Effector memory CD8-positive, alpha-beta T cell (primary cell): Measurements from ENCODE around the gene DHRS3.
"Not testable (repeated sequence)": the region's sequence is repeated elsewhere in the genome, so short reads cannot be mapped to it uniquely, and the experiment has no call there.

Experiments
- ATAC-seq: fragments of 150-1000 bp; cut with Tn5 transposase; replicated peaks from 2 replicates; pipeline ENCODE4 v1.10.0; 2021; ENCODE audit warnings: mild to moderate bottlenecking, moderate library complexity
- DNase-seq, 3 experiments: peaks; one replicate each; pipeline ENCODE4 v3.0.0; 2021
- H3K27ac Mint-ChIP-seq, 2 donors: one replicate each; pipeline ENCODE4 v1.8.0; 2022; ENCODE audit warnings: mild to moderate bottlenecking in 2 of 2, mixed read lengths in 2 of 2, moderate library complexity in 2 of 2
- H3K27me3 Mint-ChIP-seq, 2 donors: one replicate each; pipeline ENCODE4 v1.8.0; 2022; ENCODE audit warnings: mixed read lengths in 2 of 2
- H3K36me3 Mint-ChIP-seq: one replicate; pipeline ENCODE4 v1.8.0; 2022; ENCODE audit warnings: mild to moderate bottlenecking, moderate library complexity, mixed read lengths; ENCODE audit not compliant: insufficient read depth
- H3K4me1 Mint-ChIP-seq, 2 donors: one replicate each; pipeline ENCODE4 v1.8.0; 2022; ENCODE audit warnings: low read depth in 2 of 2, mixed read lengths in 2 of 2
- H3K4me3 Mint-ChIP-seq, 2 donors: one replicate each; pipeline ENCODE4 v1.8.0; 2022; ENCODE audit warnings: mild to moderate bottlenecking in 2 of 2, mixed read lengths in 2 of 2, moderate library complexity in 2 of 2
- H3K9me3 Mint-ChIP-seq, 2 donors: one replicate each; pipeline ENCODE4 v1.8.0; 2022; ENCODE audit warnings: mixed read lengths in 2 of 2

The DHRS3 gene

DNA sequence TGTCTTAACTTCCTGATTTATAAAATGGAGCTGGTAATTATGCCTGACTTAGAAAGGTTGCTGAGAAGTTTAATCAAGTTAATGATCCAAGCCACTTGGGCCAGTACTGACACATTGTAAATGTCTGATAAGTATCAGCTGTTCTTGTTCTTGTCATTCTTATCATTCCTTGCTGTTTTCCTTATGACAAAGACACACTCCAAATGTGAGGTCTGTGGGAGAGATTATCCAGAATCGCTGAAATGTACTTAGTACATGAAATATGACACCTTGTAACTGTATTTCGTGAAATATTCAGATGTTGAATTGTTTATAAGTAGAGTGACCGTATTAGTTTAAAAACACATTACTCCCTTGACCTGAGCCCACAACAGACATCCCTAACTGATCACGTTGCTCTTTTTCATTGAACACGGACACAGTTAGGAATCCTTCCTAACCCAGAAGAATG lies 32.0 kb upstream of the DHRS3 start:
- H3K4me1 Mint-ChIP-seq, result no peaks in the 10 kb centered on the region
- peaks cover 33 to 73% of the 10 kb centered on the region in 2 donors for H3K27me3 Mint-ChIP-seq
- DNase-seq (no peak), ATAC-seq (no peak)
- H3K36me3 Mint-ChIP-seq, result no peaks in the 10 kb centered on the region
- H3K9me3 Mint-ChIP-seq, result no peaks in the 10 kb centered on the region
- H3K4me3 Mint-ChIP-seq, result no peak overlapping the region
- no peak overlapping the region for H3K27ac Mint-ChIP-seq

- Mint-ChIP-seq H3K27me3 (peaks cover 40 to 81% of the 10 kb centered on the region in 2 donors), H3K4me3 (no peak overlapping the region), H3K36me3 (no peaks in the 10 kb centered on the region), H3K9me3 (no peaks in the 10 kb centered on the region), H3K27ac (peak overlapping the region in 1 of 2 donors; percentile 35), H3K4me1 (no peaks in the 10 kb centered on the region)
- DNase-seq (no peak), ATAC-seq (peak; percentile 8)
Measured at GRCh38 chr1:12648741-12649140, 30.7 kb upstream of the DHRS3 start.

GRCh38 chr1:12645401-12645800 lies 27.4 kb upstream of the DHRS3 start:
- H3K36me3 Mint-ChIP-seq, H3K4me1 Mint-ChIP-seq, H3K9me3 Mint-ChIP-seq, DNase-seq, H3K4me3 Mint-ChIP-seq, ATAC-seq: not testable (repeated sequence)
- Mint-ChIP-seq H3K27ac (peak overlapping the region in 1 of 2 donors; percentile 59), H3K27me3 (peaks cover 30 to 51% of the 10 kb centered on the region in 2 donors)

- H3K4me1 Mint-ChIP-seq, result no peaks in the 10 kb centered on the region
- peaks cover 8 to 10% of the 10 kb centered on the region in 2 donors for H3K9me3 Mint-ChIP-seq
- no peak for ATAC-seq
- no peaks in the 10 kb centered on the region for H3K36me3 Mint-ChIP-seq
- no peak for DNase-seq
- H3K27me3 Mint-ChIP-seq, result peaks cover 27 to 45% of the 10 kb centered on the region in 2 donors
- no peak overlapping the region for H3K4me3 Mint-ChIP-seq
- H3K27ac Mint-ChIP-seq, result peak overlapping the region in 1 of 2 donors; percentile 59
Measured at GRCh38 chr1:12644829-12645228, 26.8 kb upstream of the DHRS3 start.

DNA sequence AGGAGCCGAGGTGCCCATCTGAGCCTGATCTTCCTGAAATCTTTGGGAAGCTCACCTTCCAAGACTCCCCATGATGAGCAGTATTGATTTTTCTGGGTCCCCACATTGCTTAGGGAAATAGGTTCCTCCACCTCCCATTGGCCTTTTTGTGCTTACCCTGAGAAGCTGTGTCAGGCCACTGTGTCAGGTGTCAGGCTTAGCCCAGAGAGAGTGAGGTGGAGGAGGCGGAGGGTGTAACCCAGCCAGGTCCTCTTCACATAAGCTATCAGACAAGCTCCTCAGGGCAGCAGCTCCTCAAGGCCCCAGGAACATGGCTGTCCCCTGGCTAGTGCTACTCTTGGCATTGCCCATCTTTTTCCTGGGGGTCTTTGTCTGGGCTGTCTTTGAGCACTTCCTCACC lies 26.2 kb upstream of the DHRS3 start:
- ATAC-seq (no peak), DNase-seq (no peak)
- Mint-ChIP-seq H3K36me3 (no peaks in the 10 kb centered on the region), H3K27me3 (peaks cover 24 to 39% of the 10 kb centered on the region in 2 donors), H3K4me3 (no peak overlapping the region), H3K4me1 (no peaks in the 10 kb centered on the region), H3K9me3 (peaks cover 8 to 10% of the 10 kb centered on the region in 2 donors), H3K27ac (no peak overlapping the region)

- no peak for DNase-seq
- H3K36me3 Mint-ChIP-seq, result no peaks in the 10 kb centered on the region
- peaks cover 19 to 34% of the 10 kb centered on the region in 2 donors for H3K27me3 Mint-ChIP-seq
- H3K9me3 Mint-ChIP-seq, result peaks cover 8 to 10% of the 10 kb centered on the region in 2 donors
- H3K4me3 Mint-ChIP-seq, result no peak within 1 kb of the TSS
- no peak for ATAC-seq
- no peak within 1 kb of the TSS for H3K27ac Mint-ChIP-seq
- no peaks in the 10 kb centered on the region for H3K4me1 Mint-ChIP-seq
Measured at GRCh38 chr1:12643785-12644184, 25.8 kb upstream of the DHRS3 start, which contains the start of gene AADACL4. Gene AADACL4 (plus strand): TSS chr1:12644085. CDS start chr1:12644547, 462 bp downstream.

DNA sequence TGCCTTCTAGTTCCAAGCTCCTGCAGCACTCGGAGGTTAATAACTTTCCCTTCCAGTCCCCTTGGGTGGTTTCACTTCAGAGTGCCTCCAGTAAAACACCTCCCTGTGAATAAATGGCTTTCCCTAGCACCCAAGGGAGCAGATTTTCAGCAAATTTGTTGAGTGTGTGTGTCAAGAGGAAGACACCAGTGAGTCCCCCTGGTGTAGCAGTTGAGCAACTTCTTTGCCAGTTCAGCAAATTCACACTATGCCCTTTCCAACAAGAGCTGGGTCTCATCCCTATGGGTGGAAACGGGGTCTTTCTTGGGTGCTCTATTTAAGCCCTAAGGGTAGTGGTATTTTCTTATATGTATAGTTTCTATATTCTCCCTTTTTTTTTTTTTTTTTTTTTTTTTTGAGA lies 25.1 kb upstream of the DHRS3 start:
- ATAC-seq (no peak), DNase-seq (no peak)
- H3K27ac Mint-ChIP-seq, result no peak overlapping the region
- no peaks in the 10 kb centered on the region for H3K36me3 Mint-ChIP-seq
- H3K27me3 Mint-ChIP-seq, result peaks cover 12 to 31% of the 10 kb centered on the region in 2 donors
- peaks cover 8 to 10% of the 10 kb centered on the region in 2 donors for H3K9me3 Mint-ChIP-seq
- H3K4me1 Mint-ChIP-seq, result no peaks in the 10 kb centered on the region
- no peak overlapping the region for H3K4me3 Mint-ChIP-seq

DNA sequence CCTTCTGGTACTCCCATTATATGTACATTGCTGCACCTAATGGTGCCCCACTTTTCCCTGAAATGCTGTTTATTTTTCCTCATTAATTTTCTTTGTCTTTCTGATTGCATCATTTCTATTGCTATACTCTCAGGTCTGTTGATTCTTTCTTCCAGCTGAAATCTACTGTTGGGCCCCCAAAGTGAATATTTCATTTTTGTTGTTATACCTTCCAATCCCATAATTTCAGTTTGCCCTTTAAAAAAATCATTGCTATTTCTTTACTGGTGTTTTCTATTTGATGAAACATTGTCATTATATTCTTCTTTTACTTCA lies 22.9 kb upstream of the DHRS3 start:
- peaks cover 12 to 23% of the 10 kb centered on the region in 2 donors for H3K27me3 Mint-ChIP-seq
- peaks cover 8 to 10% of the 10 kb centered on the region in 2 donors for H3K9me3 Mint-ChIP-seq
- ATAC-seq (no peak), DNase-seq (no peak)
- H3K4me1 Mint-ChIP-seq, result no peaks in the 10 kb centered on the region
- no peaks in the 10 kb centered on the region for H3K36me3 Mint-ChIP-seq
- H3K27ac Mint-ChIP-seq, result no peak overlapping the region
- no peak overlapping the region for H3K4me3 Mint-ChIP-seq

- Mint-ChIP-seq H3K4me1 (no peaks in the 10 kb centered on the region), H3K4me3 (no peak overlapping the region), H3K36me3 (no peaks in the 10 kb centered on the region), H3K27ac (no peak overlapping the region), H3K27me3 (peaks cover 11 to 23% of the 10 kb centered on the region in 2 donors), H3K9me3 (peaks cover 8 to 10% of the 10 kb centered on the region in 2 donors)
- DNase-seq (no peak), ATAC-seq (no peak)
Measured at GRCh38 chr1:12640237-12640957, 22.4 kb upstream of the DHRS3 start.

- Mint-ChIP-seq H3K4me3 (no peak overlapping the region), H3K27ac (no peak overlapping the region), H3K36me3 (no peaks in the 10 kb centered on the region), H3K9me3 (peaks cover 8 to 10% of the 10 kb centered on the region in 2 donors), H3K27me3 (peaks cover 8 to 23% of the 10 kb centered on the region in 2 donors), H3K4me1 (peaks cover 1 to 4% of the 10 kb centered on the region in 2 donors)
- no peak for ATAC-seq
- no peak for DNase-seq
Measured at GRCh38 chr1:12637693-12638092, 19.7 kb upstream of the DHRS3 start.

DNA sequence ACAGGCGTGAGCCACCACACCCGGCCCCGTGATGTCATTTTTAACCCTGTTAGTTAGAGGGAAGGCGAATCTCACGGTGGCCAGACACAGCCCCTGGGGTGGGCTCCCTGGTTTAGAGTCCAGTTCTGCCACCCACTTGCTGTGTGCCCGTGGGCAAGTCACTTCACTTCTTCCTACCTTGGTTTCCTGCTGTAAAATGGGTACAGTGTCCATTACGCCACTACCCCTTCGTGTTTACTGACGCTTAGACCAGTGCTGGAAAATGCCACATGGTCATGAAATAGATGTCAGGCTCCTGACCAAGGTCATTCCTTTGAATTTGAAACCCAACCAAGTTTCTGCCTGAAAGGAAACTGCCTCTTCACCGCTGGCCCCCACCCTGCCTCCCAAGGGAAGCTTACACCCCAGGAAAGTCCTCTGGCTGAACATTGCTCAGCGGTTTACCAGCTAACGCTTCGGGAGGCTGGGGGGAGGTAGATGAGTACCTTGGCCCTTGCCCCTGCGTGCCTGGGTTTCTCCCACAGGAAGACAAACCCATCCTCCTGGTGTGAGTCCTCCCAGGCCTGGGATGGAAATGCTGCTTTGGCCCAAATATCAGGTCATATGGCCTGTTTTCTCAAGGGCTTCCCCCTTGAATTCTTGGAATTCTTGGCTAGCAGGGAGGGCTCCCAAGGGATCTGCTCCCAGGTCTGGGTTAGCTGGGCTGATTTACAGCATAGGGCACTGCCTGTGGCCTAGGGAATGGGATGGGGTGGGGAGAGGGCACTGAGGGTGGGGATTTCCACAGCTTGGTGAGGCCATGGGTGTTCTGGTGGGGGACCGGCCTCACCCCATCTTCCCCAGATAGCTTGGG lies 18.3 kb upstream of the DHRS3 start:
- Mint-ChIP-seq H3K9me3 (peaks cover 7 to 10% of the 10 kb centered on the region in 2 donors), H3K27ac (no peak overlapping the region), H3K27me3 (peaks cover 11 to 37% of the 10 kb centered on the region in 2 donors), H3K36me3 (no peaks in the 10 kb centered on the region), H3K4me3 (no peak overlapping the region), H3K4me1 (peaks cover 3 to 4% of the 10 kb centered on the region in 2 donors)
- DNase-seq (no peak), ATAC-seq (no peak)

- ATAC-seq (no peak), DNase-seq (no peak)
- Mint-ChIP-seq H3K4me3 (no peak overlapping the region), H3K27me3 (peaks cover 13 to 41% of the 10 kb centered on the region in 2 donors), H3K9me3 (no peaks in the 10 kb centered on the region), H3K36me3 (no peaks in the 10 kb centered on the region), H3K27ac (no peak overlapping the region), H3K4me1 (peaks cover 3 to 4% of the 10 kb centered on the region in 2 donors)
Measured at GRCh38 chr1:12634696-12635202, 16.7 kb upstream of the DHRS3 start.

GRCh38 chr1:12634156-12634555 lies 16.1 kb upstream of the DHRS3 start:
- no peak overlapping the region for H3K4me3 Mint-ChIP-seq
- peaks cover 15 to 47% of the 10 kb centered on the region in 2 donors for H3K27me3 Mint-ChIP-seq
- no peak for DNase-seq
- ATAC-seq, result no peak
- peaks cover 3 to 4% of the 10 kb centered on the region in 2 donors for H3K4me1 Mint-ChIP-seq
- no peaks in the 10 kb centered on the region for H3K36me3 Mint-ChIP-seq
- no peak overlapping the region for H3K27ac Mint-ChIP-seq
- H3K9me3 Mint-ChIP-seq, result no peaks in the 10 kb centered on the region
